ENCODE results near the gene GYPB.
"Not testable (repeated sequence)": the region's sequence is repeated elsewhere in the genome, so short reads cannot be mapped to it uniquely, and the experiment has no call there.

DNA sequence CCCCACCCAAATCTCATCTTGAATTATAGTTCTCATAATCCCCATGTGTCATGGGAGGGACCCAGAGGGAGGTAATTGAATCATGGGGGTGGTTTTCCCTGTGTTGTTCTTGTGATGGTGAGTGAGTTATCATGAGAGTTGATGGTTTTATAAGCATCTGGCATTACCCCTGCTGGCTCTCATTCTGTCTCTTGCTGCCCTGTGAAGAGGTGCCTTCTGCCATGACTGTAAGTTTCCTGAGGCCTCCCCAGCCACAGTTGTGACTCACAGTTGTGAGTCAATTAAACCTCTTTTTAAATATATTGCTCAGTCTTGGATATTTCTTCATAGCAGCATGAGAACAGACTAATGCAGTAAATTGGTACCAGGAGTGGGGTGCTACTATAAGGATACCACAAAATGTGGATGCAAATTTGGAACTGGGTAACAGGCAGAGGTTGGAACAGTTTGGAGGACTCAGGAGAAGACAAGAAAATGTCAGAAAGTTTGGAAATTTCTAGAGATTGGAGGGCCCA is 67.7 kb downstream of the GYPB start:
- TF ChIP-seq POLR2AphosphoS5 (IDR thresholded peaks at IDR 0.05; ENCODE audit: insufficient read depth, low read depth, low read length); POLR2A (IDR thresholded peaks at IDR 0.05; ENCODE audit: low read depth, low read length); EZH2 (IDR thresholded peaks at IDR 0.05; ENCODE audit: borderline replicate concordance, low read depth, low read length, severe bottlenecking): not testable (repeated sequence)
- TF ChIP-seq, protein P1, sequence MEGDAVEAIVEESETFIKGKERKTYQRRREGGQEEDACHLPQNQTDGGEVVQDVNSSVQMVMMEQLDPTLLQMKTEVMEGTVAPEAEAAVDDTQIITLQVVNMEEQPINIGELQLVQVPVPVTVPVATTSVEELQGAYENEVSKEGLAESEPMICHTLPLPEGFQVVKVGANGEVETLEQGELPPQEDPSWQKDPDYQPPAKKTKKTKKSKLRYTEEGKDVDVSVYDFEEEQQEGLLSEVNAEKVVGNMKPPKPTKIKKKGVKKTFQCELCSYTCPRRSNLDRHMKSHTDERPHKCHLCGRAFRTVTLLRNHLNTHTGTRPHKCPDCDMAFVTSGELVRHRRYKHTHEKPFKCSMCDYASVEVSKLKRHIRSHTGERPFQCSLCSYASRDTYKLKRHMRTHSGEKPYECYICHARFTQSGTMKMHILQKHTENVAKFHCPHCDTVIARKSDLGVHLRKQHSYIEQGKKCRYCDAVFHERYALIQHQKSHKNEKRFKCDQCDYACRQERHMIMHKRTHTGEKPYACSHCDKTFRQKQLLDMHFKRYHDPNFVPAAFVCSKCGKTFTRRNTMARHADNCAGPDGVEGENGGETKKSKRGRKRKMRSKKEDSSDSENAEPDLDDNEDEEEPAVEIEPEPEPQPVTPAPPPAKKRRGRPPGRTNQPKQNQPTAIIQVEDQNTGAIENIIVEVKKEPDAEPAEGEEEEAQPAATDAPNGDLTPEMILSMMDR (IDR thresholded peaks at IDR 0.05; ENCODE audit: extremely low read depth in 1 of 2, insufficient read depth in 1 of 2, low read depth in 1 of 2, low read length in 2 of 2) = not testable (repeated sequence)
